Measurements from ENCODE around the gene PHF21B.
A peak's percentile ranks its signal among the peaks of the same experiment; 100 is the strongest.

PHF21B gene

GRCh38 chr22:45000330-45000729 is 9.5 kb downstream of the PHF21B start:
- H2BK12ac ChIP-seq (ENCODE audit: low read length), result no peak overlapping the region

GRCh38 chr22:44999687-45000086 is 10.1 kb downstream of the PHF21B start:
- no peak overlapping the region for H3K4me3 ChIP-seq (ENCODE audit: low read length in 2 of 2)
- H3K4me1 ChIP-seq (ENCODE audit: control insufficient read depth in 2 of 2, insufficient read depth in 1 of 2, low read depth in 1 of 2, low read length in 2 of 2), result peaks cover 0 to 17% of the 10 kb centered on the region in 2 donors
- H3K9ac ChIP-seq (ENCODE audit: low read depth, low read length, poor library complexity), result no peak overlapping the region
- H4K8ac ChIP-seq (ENCODE audit: low read depth, low read length), result no peak overlapping the region
- H2AK5ac ChIP-seq (ENCODE audit: low read depth, low read length), result no peak overlapping the region
- H2BK12ac ChIP-seq (ENCODE audit: low read length), result no peak overlapping the region
- no peak overlapping the region for H2BK15ac ChIP-seq (ENCODE audit: low read length)
- peaks cover 30 to 96% of the 10 kb centered on the region in 2 donors for H3K36me3 ChIP-seq (replicated peaks in 1 of 2; ENCODE audit: control insufficient read depth in 2 of 2, insufficient read depth in 2 of 2, low read length in 2 of 2)
- H3K4ac ChIP-seq (ENCODE audit: low read length), result no peak overlapping the region
- H3K27me3 ChIP-seq (ENCODE audit: control insufficient read depth in 3 of 3, insufficient read depth in 3 of 3, low read depth in 1 of 3, low read length in 3 of 3), result no peaks in the 10 kb centered on the region
- H3K14ac ChIP-seq (ENCODE audit: low read length), result no peak overlapping the region
- no peak overlapping the region for H4K91ac ChIP-seq (ENCODE audit: low read depth, low read length, poor library complexity)
- no peak overlapping the region for H3K4me2 ChIP-seq (ENCODE audit: insufficient read depth, low read length, poor library complexity, severe bottlenecking)
- peak overlapping the region; percentile 67 for H3K18ac ChIP-seq (ENCODE audit: low read length)
- no peak overlapping the region for H2AFZ ChIP-seq (ENCODE audit: low read length)
- no peak overlapping the region for H2BK120ac ChIP-seq (ENCODE audit: low read depth, low read length)
- peaks cover 42% of the 10 kb centered on the region for H3K79me1 ChIP-seq (ENCODE audit: low read depth, low read length)
- no peak overlapping the region for H3K27ac ChIP-seq (replicated peaks; ENCODE audit: low read length)
- no peak overlapping the region for H3K23ac ChIP-seq (ENCODE audit: low read depth, low read length, poor library complexity)
- DNase-seq (ENCODE audit: low spot score), result no peak
- H3K9me3 ChIP-seq (replicated peaks in 1 of 2; ENCODE audit: control insufficient read depth in 2 of 2, insufficient read depth in 1 of 2, low read depth in 1 of 2, low read length in 2 of 2), result peaks cover 5 to 8% of the 10 kb centered on the region in 2 donors
- WGBS, 2 donors (ENCODE audit: extremely low coverage in 2 of 2, insufficient read length in 2 of 2, insufficient replicate concordance in 1 of 2), result no CpG with 5 or more reads among the region's 13 CpGs
- peak overlapping the region; percentile 84 for H2BK5ac ChIP-seq (ENCODE audit: low read length)

More at GRCh38 chr22:45000330-45000729, 9.5 kb downstream of the PHF21B start:
- Histone ChIP-seq H3K4me1 (ENCODE audit: control insufficient read depth in 2 of 2, insufficient read depth in 1 of 2, low read depth in 1 of 2, low read length in 2 of 2) (peaks cover 5 to 19% of the 10 kb centered on the region in 2 donors), H2AK5ac (ENCODE audit: low read depth, low read length) (no peak overlapping the region), H2BK15ac (ENCODE audit: low read length) (no peak overlapping the region), H3K9me3 (replicated peaks in 1 of 2; ENCODE audit: control insufficient read depth in 2 of 2, insufficient read depth in 1 of 2, low read depth in 1 of 2, low read length in 2 of 2) (peaks cover 5 to 8% of the 10 kb centered on the region in 2 donors), H3K4ac (ENCODE audit: low read length) (no peak overlapping the region), H4K8ac (ENCODE audit: low read depth, low read length) (no peak overlapping the region), H3K23ac (ENCODE audit: low read depth, low read length, poor library complexity) (no peak overlapping the region), H2AFZ (ENCODE audit: low read length) (no peak overlapping the region), H3K9ac (ENCODE audit: low read depth, low read length, poor library complexity) (no peak overlapping the region), H3K4me3 (ENCODE audit: low read length in 2 of 2) (no peak overlapping the region), H3K18ac (ENCODE audit: low read length) (no peak overlapping the region), H3K36me3 (replicated peaks in 1 of 2; ENCODE audit: control insufficient read depth in 2 of 2, insufficient read depth in 2 of 2, low read length in 2 of 2) (peaks cover 32 to 96% of the 10 kb centered on the region in 2 donors), H2BK5ac (ENCODE audit: low read length) (peak overlapping the region; percentile 84), H2BK120ac (ENCODE audit: low read depth, low read length) (no peak overlapping the region), H3K27ac (replicated peaks; ENCODE audit: low read length) (no peak overlapping the region), H3K4me2 (ENCODE audit: insufficient read depth, low read length, poor library complexity, severe bottlenecking) (no peak overlapping the region), H3K14ac (ENCODE audit: low read length) (no peak overlapping the region), H3K27me3 (ENCODE audit: control insufficient read depth in 3 of 3, insufficient read depth in 3 of 3, low read depth in 1 of 3, low read length in 3 of 3) (no peaks in the 10 kb centered on the region), H3K79me1 (ENCODE audit: low read depth, low read length) (peaks cover 44% of the 10 kb centered on the region), H4K91ac (ENCODE audit: low read depth, low read length, poor library complexity) (no peak overlapping the region)
- WGBS, 2 donors (ENCODE audit: extremely low coverage in 2 of 2, insufficient read length in 2 of 2, insufficient replicate concordance in 1 of 2), result no CpG with 5 or more reads among the region's 14 CpGs
- DNase-seq (ENCODE audit: low spot score), result no peak

GRCh38 chr22:44999231-44999630 is 10.6 kb downstream of the PHF21B start:
- peaks cover 0 to 15% of the 10 kb centered on the region in 2 donors for H3K4me1 ChIP-seq (ENCODE audit: control insufficient read depth in 2 of 2, insufficient read depth in 1 of 2, low read depth in 1 of 2, low read length in 2 of 2)
- H2BK5ac ChIP-seq (ENCODE audit: low read length), result no peak overlapping the region
- peaks cover 40% of the 10 kb centered on the region for H3K79me1 ChIP-seq (ENCODE audit: low read depth, low read length)
- no CpG with 5 or more reads among the region's 15 CpGs for WGBS, 2 donors (ENCODE audit: extremely low coverage in 2 of 2, insufficient read length in 2 of 2, insufficient replicate concordance in 1 of 2)
- peaks cover 5 to 8% of the 10 kb centered on the region in 2 donors for H3K9me3 ChIP-seq (replicated peaks in 1 of 2; ENCODE audit: control insufficient read depth in 2 of 2, insufficient read depth in 1 of 2, low read depth in 1 of 2, low read length in 2 of 2)
- H2BK120ac ChIP-seq (ENCODE audit: low read depth, low read length), result no peak overlapping the region
- H2BK12ac ChIP-seq (ENCODE audit: low read length), result no peak overlapping the region
- no peak overlapping the region for H3K9ac ChIP-seq (ENCODE audit: low read depth, low read length, poor library complexity)
- no peak overlapping the region for H3K14ac ChIP-seq (ENCODE audit: low read length)
- no peak overlapping the region for H2BK15ac ChIP-seq (ENCODE audit: low read length)
- DNase-seq (ENCODE audit: low spot score), result no peak
- no peak overlapping the region for H4K8ac ChIP-seq (ENCODE audit: low read depth, low read length)
- no peak overlapping the region for H2AFZ ChIP-seq (ENCODE audit: low read length)
- no peaks in the 10 kb centered on the region for H3K27me3 ChIP-seq (ENCODE audit: control insufficient read depth in 3 of 3, insufficient read depth in 3 of 3, low read depth in 1 of 3, low read length in 3 of 3)
- no peak overlapping the region for H3K4me3 ChIP-seq (ENCODE audit: low read length in 2 of 2)
- no peak overlapping the region for H3K23ac ChIP-seq (ENCODE audit: low read depth, low read length, poor library complexity)
- no peak overlapping the region for H3K27ac ChIP-seq (replicated peaks; ENCODE audit: low read length)
- no peak overlapping the region for H3K4ac ChIP-seq (ENCODE audit: low read length)
- H3K36me3 ChIP-seq (replicated peaks in 1 of 2; ENCODE audit: control insufficient read depth in 2 of 2, insufficient read depth in 2 of 2, low read length in 2 of 2), result peaks cover 26 to 93% of the 10 kb centered on the region in 2 donors
- H4K91ac ChIP-seq (ENCODE audit: low read depth, low read length, poor library complexity), result no peak overlapping the region
- no peak overlapping the region for H3K4me2 ChIP-seq (ENCODE audit: insufficient read depth, low read length, poor library complexity, severe bottlenecking)
- no peak overlapping the region for H3K18ac ChIP-seq (ENCODE audit: low read length)
- H2AK5ac ChIP-seq (ENCODE audit: low read depth, low read length), result no peak overlapping the region

DNA sequence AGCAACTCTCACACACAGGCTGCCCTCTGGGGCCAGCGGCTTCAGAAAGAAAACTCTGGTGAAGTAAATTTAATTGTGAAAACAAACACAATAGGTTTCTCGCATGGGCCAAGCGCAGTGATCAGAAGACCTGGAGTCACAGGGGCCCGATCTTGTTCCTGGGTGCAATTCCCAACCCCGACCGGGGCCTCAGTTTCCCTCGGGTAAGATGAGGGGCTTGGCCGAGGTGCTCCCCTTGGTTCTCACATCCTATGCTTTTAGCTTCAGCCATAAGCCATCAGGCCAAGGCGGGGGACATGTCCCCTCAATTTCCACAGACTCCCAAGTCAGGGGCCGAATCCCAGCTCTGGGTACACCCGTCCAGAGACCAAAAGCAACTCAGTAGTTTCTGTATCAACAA is 11.5 kb downstream of the PHF21B start:
- no peak overlapping the region for H2BK15ac ChIP-seq (ENCODE audit: low read length)
- H2AK5ac ChIP-seq (ENCODE audit: low read depth, low read length), result no peak overlapping the region
- H3K4me1 ChIP-seq (ENCODE audit: control insufficient read depth in 2 of 2, insufficient read depth in 1 of 2, low read depth in 1 of 2, low read length in 2 of 2), result peaks cover 0 to 15% of the 10 kb centered on the region in 2 donors
- H3K27ac ChIP-seq (replicated peaks; ENCODE audit: low read length), result no peak overlapping the region
- DNase-seq (ENCODE audit: low spot score), result no peak
- H3K27me3 ChIP-seq (ENCODE audit: control insufficient read depth in 3 of 3, insufficient read depth in 3 of 3, low read depth in 1 of 3, low read length in 3 of 3), result no peaks in the 10 kb centered on the region
- no peak overlapping the region for H3K18ac ChIP-seq (ENCODE audit: low read length)
- H3K79me1 ChIP-seq (ENCODE audit: low read depth, low read length), result peaks cover 43% of the 10 kb centered on the region
- no peak overlapping the region for H3K4ac ChIP-seq (ENCODE audit: low read length)
- no peak overlapping the region for H3K14ac ChIP-seq (ENCODE audit: low read length)
- no peak overlapping the region for H2AFZ ChIP-seq (ENCODE audit: low read length)
- WGBS, 2 donors (ENCODE audit: extremely low coverage in 2 of 2, insufficient read length in 2 of 2, insufficient replicate concordance in 1 of 2), result no CpG with 5 or more reads among the region's 11 CpGs
- H2BK120ac ChIP-seq (ENCODE audit: low read depth, low read length), result no peak overlapping the region
- no peak overlapping the region for H3K4me2 ChIP-seq (ENCODE audit: insufficient read depth, low read length, poor library complexity, severe bottlenecking)
- H3K9me3 ChIP-seq (replicated peaks in 1 of 2; ENCODE audit: control insufficient read depth in 2 of 2, insufficient read depth in 1 of 2, low read depth in 1 of 2, low read length in 2 of 2), result peaks cover 5 to 7% of the 10 kb centered on the region in 2 donors
- H3K4me3 ChIP-seq (ENCODE audit: low read length in 2 of 2), result no peak overlapping the region
- no peak overlapping the region for H2BK5ac ChIP-seq (ENCODE audit: low read length)
- H4K8ac ChIP-seq (ENCODE audit: low read depth, low read length), result no peak overlapping the region
- H4K91ac ChIP-seq (ENCODE audit: low read depth, low read length, poor library complexity), result no peak overlapping the region
- peaks cover 22 to 92% of the 10 kb centered on the region in 2 donors for H3K36me3 ChIP-seq (replicated peaks in 1 of 2; ENCODE audit: control insufficient read depth in 2 of 2, insufficient read depth in 2 of 2, low read length in 2 of 2)
- no peak overlapping the region for H3K23ac ChIP-seq (ENCODE audit: low read depth, low read length, poor library complexity)
- H3K9ac ChIP-seq (ENCODE audit: low read depth, low read length, poor library complexity), result no peak overlapping the region
- H2BK12ac ChIP-seq (ENCODE audit: low read length), result no peak overlapping the region
